ENCODE results near the gene SGF29.
"Not testable (repeated sequence)": the region's sequence is repeated elsewhere in the genome, so short reads cannot be mapped to it uniquely, and the experiment has no call there.

- TF ChIP-seq CTCF (IDR thresholded peaks at IDR 0.05; ENCODE audit: low read depth, low read length); EZH2phosphoT487 (IDR thresholded peaks at IDR 0.05; ENCODE audit: low read depth): not testable (repeated sequence)
Observed at GRCh38 chr16:28602062-28602461, 48.3 kb downstream of the SGF29 start.

Measured in OCI-LY3 (cell line).